ENCODE results near the gene RAB20. TPM values are rescaled to one million over a fixed set of nuclear protein-coding genes. Genes with fewer than 3 reads are reported as not detected.

RAB20 gene
- total RNA-seq, 1 experiment from 2014 or later, result 10.6 TPM

DNA sequence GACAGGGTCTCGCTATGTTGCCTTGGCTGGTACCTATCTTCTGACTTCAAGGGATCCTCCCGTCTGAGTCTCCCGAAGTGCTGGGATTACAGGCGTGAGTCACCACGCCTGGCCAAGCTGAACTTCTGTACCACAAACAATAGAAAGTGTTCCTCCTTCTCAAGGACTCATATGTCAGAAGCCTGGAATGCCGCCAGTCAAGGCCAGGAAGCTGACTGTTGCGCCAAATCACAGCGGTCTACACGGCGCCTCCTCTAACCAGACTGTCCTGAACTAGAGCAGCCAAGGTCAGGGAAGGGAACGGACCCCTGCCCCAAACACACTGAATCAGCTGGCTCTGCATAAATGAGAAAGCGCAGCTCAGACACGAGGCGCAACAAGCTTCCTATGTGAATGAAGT is 14.6 kb downstream of the RAB20 start (continued):
- TF ChIP-seq, protein P1, sequence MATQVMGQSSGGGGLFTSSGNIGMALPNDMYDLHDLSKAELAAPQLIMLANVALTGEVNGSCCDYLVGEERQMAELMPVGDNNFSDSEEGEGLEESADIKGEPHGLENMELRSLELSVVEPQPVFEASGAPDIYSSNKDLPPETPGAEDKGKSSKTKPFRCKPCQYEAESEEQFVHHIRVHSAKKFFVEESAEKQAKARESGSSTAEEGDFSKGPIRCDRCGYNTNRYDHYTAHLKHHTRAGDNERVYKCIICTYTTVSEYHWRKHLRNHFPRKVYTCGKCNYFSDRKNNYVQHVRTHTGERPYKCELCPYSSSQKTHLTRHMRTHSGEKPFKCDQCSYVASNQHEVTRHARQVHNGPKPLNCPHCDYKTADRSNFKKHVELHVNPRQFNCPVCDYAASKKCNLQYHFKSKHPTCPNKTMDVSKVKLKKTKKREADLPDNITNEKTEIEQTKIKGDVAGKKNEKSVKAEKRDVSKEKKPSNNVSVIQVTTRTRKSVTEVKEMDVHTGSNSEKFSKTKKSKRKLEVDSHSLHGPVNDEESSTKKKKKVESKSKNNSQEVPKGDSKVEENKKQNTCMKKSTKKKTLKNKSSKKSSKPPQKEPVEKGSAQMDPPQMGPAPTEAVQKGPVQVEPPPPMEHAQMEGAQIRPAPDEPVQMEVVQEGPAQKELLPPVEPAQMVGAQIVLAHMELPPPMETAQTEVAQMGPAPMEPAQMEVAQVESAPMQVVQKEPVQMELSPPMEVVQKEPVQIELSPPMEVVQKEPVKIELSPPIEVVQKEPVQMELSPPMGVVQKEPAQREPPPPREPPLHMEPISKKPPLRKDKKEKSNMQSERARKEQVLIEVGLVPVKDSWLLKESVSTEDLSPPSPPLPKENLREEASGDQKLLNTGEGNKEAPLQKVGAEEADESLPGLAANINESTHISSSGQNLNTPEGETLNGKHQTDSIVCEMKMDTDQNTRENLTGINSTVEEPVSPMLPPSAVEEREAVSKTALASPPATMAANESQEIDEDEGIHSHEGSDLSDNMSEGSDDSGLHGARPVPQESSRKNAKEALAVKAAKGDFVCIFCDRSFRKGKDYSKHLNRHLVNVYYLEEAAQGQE (IDR thresholded peaks at IDR 0.05; ENCODE audit: low read depth), result no peak
- TF ChIP-seq POLR2A (IDR thresholded peaks at IDR 0.05; ENCODE audit: borderline replicate concordance, extremely low read depth, insufficient read depth, insufficient read length), result no peak
- TF ChIP-seq SIN3A (IDR thresholded peaks at IDR 0.05; ENCODE audit: low read depth), result peak; percentile 80
- TF ChIP-seq, protein P2, sequence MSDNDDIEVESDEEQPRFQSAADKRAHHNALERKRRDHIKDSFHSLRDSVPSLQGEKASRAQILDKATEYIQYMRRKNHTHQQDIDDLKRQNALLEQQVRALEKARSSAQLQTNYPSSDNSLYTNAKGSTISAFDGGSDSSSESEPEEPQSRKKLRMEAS (IDR thresholded peaks at IDR 0.05), result peak; percentile 68
- TF ChIP-seq SRF (IDR thresholded peaks at IDR 0.05; ENCODE audit: low read depth), result no peak
- TF ChIP-seq ZFX (IDR thresholded peaks at IDR 0.05), result no peak
- no peak for TF ChIP-seq EZH2 (IDR thresholded peaks at IDR 0.05)
- TF ChIP-seq SP1 (IDR thresholded peaks at IDR 0.05; ENCODE audit: low read depth), result peak; percentile 73
- peak; percentile 88 for TF ChIP-seq FOSL1 (IDR thresholded peaks at IDR 0.05; ENCODE audit: low read depth)
- peak; percentile 85 for TF ChIP-seq JUND (IDR thresholded peaks at IDR 0.05)

DNA sequence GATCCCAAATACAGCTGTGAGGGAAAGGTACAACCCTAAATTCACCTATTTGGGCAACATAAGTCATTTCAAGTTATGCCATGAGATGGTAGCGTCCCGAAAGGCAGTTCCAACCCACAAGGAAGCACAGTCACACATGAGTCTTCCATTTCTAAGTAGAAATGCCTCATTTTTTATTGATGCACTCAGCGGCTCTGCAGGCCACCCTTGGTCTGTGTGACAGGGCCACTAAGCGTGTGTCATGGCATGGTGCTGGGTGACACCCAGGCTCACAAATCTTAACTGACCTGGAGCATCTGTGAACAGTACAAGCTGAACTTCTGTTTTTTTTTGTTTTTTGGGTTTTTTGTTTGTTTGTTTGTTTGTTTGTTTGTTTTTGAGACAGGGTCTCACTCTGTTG is 15.1 kb downstream of the RAB20 start:
- Histone ChIP-seq H3K36me3 (ENCODE audit: control insufficient read depth in 1 of 2, insufficient read depth in 2 of 2, low read length in 2 of 2) (no peaks in the 10 kb centered on the region), H3K27ac (ENCODE audit: low read depth, low read length) (peak overlapping the region; percentile 30; the same call in 1 of the 2 replicates), H3K4me1 (ENCODE audit: control insufficient read depth in 1 of 2, insufficient read depth in 2 of 2, low read length in 2 of 2) (peaks cover 18 to 21% of the 10 kb centered on the region in 2 experiments), H3K9ac (ENCODE audit: low read length) (no peak overlapping the region), H2AFZ (ENCODE audit: low read depth, low read length, poor library complexity, severe bottlenecking) (no peak overlapping the region), H4K20me1 (ENCODE audit: insufficient read depth) (peaks cover 5% of the 10 kb centered on the region; the same call in 1 of the 2 replicates), H3K27me3 (ENCODE audit: insufficient read depth, low read length) (no peaks in the 10 kb centered on the region), H3K9me2 (ENCODE audit: insufficient read depth) (no peaks in the 10 kb centered on the region), H3K4me2 (ENCODE audit: low read length) (peak overlapping the region; percentile 81), H3K79me2 (ENCODE audit: insufficient read depth, low read length) (peaks cover 18% of the 10 kb centered on the region; the same call in 1 of the 2 replicates), H3K9me3 (ENCODE audit: control insufficient read depth in 1 of 2, insufficient read depth in 1 of 2, low read depth in 1 of 2, low read length in 2 of 2) (peaks cover 0 to 7% of the 10 kb centered on the region in 2 experiments; a peak in 1 of 4 replicates), H3K4me3 (replicated peaks in 1 of 2; ENCODE audit: low read depth in 1 of 2, low read length in 2 of 2) (peak overlapping the region in 1 of 2 experiments; percentile 15; a peak in 1 of 4 replicates)
- RAD21 ChIA-PET (ENCODE audit: low non-redundant PET in 1 of 2, low total read pairs in 2 of 2, uncharacterized antibody in 2 of 2, unreplicated experiment in 2 of 2), result interaction anchor here in 1 of 2 experiments (0.8 kb wide), 1 partner anchor 9 kb away, joined by 3 read pairs; no protein-coding TSS in a partner anchor
- intact Hi-C loops (cut with micrococcal nuclease), result no loop called here
- DNase-seq (ENCODE audit: low read depth, low spot score) (no peak), ATAC-seq (peak; percentile 10; the same call in 1 of the 2 replicates)
- CTCF ChIA-PET, result interaction anchor here (1.1 to 1.3 kb wide), 2 partner anchors 16 to 90 kb away, joined by 5 to 6 read pairs; partner anchors contain the start of gene RAB20
- no peak for TF ChIP-seq ZFX (IDR thresholded peaks at IDR 0.05)
- TF ChIP-seq TCF7L2 (IDR thresholded peaks at IDR 0.05; ENCODE audit: borderline replicate concordance, extremely low read depth, insufficient read depth, insufficient read length), result no peak
- TF ChIP-seq, protein P1 (IDR thresholded peaks at IDR 0.05; ENCODE audit: low read depth), result no peak
- no peak for TF ChIP-seq FOSL1 (IDR thresholded peaks at IDR 0.05; ENCODE audit: low read depth)
- BruUV-seq (replicated peaks), result no TSS peak
- POLR2A ChIA-PET, result interaction anchor here (1.3 kb wide), 1 partner anchor 15 kb away, joined by 4 read pairs; the partner anchor contains the start of gene RAB20

All from HCT116 (cell line).